ENCODE measurements around the gene MB21D2.

MB21D2 gene

GRCh38 chr3:192890347-192891335, 27.0 kb downstream of the MB21D2 start:
- DNase-seq (ENCODE audit: low spot score), result no peak

DNA sequence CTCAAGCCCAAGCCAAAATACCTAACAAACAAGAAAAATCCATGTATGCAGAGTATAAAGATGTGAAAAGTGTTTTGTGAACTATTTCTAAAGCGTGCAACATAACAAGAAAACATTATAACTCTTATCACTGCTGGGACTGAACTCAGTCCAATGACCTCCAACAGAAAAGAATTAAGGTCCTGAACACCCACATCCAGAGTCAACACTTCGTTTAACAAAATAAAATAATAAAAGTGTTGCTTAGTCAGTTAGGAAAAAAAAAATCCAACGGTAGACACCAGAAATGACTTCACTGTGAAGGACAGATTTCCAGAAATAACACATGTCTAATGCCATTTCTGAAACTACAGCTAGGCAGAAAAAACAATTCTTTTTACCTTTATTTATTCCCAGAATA, 28.0 kb downstream of the MB21D2 start:
- DNase-seq (ENCODE audit: low spot score), result no peak

- DNase-seq (ENCODE audit: low spot score), result no peak
Observed at GRCh38 chr3:192888190-192888589, 29.5 kb downstream of the MB21D2 start.

DNA sequence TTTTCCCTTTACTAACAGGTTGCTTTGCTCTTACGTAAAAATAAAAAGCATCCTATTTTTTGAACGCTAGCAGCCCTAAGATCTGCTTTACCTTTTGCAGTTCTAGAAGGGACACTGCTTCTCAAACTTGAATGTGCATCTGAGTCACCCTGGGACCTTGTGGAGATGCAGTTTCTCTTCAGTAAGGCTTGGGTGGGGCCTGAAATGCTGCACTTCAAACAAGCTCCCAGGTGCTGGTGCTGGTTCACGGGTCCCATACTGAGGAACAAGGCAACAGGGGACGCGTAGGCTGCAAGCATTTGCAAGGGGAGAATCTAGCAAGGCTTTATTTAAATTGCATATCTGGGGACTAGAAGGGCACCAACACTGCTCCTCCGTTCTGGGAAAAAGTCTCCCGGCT, 30.0 kb downstream of the MB21D2 start:
- DNase-seq (ENCODE audit: low spot score), result no peak

DNA sequence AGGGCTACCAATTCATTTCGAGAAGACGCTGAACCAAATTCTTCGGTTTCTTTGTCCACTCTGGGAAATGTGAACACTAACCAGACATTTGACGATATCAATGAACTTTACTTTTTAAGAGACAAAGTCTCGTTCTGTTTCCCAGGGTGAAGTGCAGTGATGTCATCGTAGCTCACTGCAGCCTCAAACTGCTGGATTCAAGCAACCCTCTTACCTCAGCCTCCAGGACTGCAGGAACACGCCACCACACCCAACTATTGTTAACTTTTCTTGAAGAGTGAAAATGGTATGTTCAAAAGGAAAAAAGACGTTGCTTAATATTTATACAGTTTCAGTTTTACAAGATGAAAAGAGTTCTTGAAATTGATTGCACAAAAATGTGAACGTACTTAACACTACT, 30.6 kb downstream of the MB21D2 start:
- no peak for DNase-seq (ENCODE audit: low spot score)

- no peak for DNase-seq (ENCODE audit: low spot score)
Observed at GRCh38 chr3:192884777-192885773, 32.6 kb downstream of the MB21D2 start.

DNA sequence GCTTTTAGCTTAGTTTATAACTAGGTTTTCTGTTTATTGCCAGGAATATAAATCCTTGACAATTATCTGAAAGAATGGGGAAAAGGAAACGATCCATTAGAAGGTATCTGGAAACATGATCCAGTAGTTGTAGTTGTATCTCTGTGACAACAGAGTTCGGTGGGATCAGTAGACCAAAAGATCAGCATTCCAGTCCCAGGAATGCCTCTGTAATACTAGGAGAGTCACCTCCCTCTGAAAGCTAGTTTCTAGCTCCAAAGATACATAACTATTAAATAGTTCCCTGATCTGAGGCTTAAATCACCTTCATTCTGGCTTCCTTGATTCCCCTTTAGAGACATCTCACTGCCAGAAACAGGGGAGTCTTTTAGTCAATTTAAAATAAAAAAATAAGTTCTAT, 34.1 kb downstream of the MB21D2 start:
- no peak for DNase-seq (ENCODE audit: low spot score)

DNA sequence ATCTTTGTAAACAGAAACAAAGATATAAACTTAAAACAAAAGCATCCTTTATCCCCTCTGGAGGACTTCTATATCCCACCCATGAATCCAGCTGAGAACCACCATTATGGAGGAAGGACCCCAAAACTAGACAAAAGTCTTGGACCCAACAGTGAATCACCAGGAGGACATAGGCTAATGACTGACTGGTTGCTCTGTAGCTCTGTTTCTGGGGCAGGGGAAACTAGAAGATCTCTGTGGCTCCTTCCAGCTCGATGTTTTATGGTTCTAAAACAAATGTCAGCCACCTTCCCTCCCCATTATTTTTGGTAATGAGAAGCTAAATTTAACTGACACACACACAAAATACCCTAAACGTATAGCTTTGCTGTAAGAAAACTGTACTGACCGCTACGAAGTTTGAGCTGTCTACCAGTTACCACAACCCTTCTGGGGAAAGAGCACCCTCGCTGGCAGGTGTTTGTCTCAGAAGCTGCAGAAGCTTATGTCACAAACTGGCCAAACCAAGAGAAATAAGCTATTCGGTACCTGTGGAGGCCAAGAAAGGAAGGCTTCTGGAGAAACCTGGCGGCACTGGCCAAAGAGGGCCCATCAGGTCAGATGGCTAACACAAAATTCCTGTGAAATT, 36.4 kb downstream of the MB21D2 start:
- no peak for DNase-seq (ENCODE audit: low spot score)

- no peak for DNase-seq (ENCODE audit: low spot score)
Observed at GRCh38 chr3:192880313-192880712, 37.3 kb downstream of the MB21D2 start.

GRCh38 chr3:192879346-192880031, 38.2 kb downstream of the MB21D2 start:
- DNase-seq (ENCODE audit: low spot score), result no peak

- DNase-seq (ENCODE audit: low spot score), result no peak
Observed at GRCh38 chr3:192875971-192876565, 41.6 kb downstream of the MB21D2 start.

- DNase-seq (ENCODE audit: low spot score), result no peak
Observed at GRCh38 chr3:192870822-192871221, 46.8 kb downstream of the MB21D2 start.

- DNase-seq (ENCODE audit: low spot score), result no peak
Observed at GRCh38 chr3:192869131-192870031, 48.3 kb downstream of the MB21D2 start.

- no peak for DNase-seq (ENCODE audit: low spot score)
Observed at GRCh38 chr3:192867645-192868044, 50.0 kb downstream of the MB21D2 start.

DNA sequence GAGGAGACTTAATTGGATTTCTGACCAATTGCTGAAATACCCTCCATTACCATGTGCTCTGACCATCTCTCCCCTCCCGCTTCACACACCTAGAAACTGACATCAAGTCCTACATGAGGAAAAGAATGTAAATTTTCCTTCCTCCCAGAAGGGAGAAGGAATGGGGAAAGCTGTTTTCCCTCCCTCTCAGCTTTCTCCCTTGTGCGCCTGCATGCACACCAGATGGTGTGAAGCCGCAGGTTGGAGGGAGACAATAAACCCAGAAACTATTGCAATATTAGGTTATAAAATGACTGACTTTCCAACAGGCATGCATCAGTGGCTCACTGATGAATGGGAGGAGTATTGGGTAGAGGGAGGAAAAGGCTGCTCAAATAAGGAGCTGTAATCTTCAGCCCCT, 50.9 kb downstream of the MB21D2 start:
- DNase-seq (ENCODE audit: low spot score), result no peak

DNA sequence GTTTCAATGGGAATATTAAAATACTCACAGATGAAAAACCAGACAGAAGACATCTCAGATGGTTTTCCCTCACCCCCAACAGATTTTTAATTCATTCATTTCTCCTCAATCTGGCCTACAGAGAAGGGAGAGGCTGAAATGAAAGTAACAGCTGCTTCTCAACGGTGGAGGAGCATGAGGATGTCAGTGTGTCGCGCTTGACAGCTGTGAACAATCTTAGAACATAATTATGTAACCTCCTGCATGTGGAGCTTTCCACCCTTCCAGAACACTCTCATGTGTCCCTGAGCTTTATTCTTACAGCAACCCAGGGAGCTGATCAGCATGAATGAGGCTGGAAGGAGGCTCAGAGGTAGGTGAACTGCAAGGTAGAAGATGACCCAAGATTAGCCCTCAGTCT, 52.7 kb downstream of the MB21D2 start:
- DNase-seq (ENCODE audit: low spot score), result no peak

- no peak for DNase-seq (ENCODE audit: low spot score)
Observed at GRCh38 chr3:192863091-192863420, 54.6 kb downstream of the MB21D2 start.

DNA sequence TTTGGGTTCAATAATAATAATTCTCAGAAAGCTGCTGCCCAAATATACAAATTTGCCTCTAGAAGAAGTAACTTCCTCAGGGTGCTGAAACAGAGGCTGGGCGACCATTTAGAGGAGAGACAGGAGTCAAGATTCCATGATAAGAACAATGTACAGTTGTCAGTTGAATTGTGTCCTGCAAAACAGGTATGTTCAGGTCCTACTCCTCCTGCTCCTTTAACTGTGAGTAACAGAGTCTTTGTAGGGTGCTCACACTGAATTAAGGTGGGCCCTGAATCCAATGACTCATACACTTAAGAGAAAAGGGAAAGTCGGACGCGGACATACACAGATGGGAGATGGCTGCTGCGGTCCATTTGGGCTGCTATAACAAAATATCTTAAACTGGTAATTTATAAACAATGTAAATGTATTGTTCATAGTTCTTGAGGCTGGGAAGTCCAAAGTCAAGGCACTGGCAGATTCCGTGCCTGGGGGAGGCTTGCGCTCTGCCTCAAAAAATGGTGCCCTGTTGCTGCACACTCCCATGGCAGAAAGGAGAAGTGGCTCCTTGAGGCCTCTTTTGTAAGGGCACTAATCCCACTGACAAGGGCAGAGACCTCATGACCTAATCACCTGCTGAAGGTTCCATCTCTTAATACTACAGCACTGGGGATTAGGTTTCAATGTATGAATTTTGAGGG, 55.1 kb downstream of the MB21D2 start:
- DNase-seq (ENCODE audit: low spot score), result no peak

DNA sequence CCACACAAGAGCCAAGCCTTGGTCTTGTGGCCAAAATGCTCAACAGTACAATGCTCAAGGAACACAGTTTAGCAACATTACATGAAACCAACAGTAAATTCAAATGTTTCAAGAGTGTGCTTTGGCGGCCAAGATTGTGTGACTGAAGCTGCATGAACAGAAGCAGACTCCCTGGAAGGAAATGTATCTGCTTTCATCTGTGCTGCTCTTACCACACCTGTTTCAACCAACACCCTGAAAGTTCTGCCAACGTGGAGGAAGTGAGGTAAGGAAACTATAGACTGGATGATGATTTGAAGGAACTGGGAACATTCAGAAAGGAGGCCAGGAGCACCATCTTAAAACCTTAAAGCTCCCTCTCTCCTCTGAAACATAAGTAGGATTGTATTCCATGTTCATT, 55.7 kb downstream of the MB21D2 start:
- no peak for DNase-seq (ENCODE audit: low spot score)

DNA sequence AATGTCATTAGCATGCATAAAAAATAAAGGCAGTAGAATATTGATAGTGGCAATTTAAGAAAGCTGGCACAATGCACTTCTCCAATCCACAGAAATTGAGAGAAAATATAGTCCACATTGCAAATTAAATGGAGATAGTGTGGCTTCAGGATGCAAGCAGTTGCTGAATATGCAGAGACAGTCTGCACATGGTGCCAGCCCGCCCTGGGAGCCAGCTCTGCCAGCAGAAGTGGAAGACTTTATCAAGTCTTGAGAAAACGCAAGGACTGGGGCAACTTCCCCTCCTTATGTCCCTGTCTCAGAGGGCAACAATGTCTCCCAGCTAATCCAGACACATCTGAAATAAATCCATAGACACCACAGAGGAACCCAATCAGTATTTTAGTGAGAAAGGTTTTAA, 57.2 kb downstream of the MB21D2 start:
- DNase-seq (ENCODE audit: low spot score), result no peak
